NCI-H1930 (cell line): ENCODE measurements around the gene C18orf63.
"Not testable (repeated sequence)": the region's sequence is repeated elsewhere in the genome, so short reads cannot be mapped to it uniquely, and the experiment has no call there.

Source experiments
- DNase-seq, 2 experiments: peaks; one replicate each; lab custom pipeline; 2025; lab: John Stamatoyannopoulos, UW

Gene C18orf63

DNA sequence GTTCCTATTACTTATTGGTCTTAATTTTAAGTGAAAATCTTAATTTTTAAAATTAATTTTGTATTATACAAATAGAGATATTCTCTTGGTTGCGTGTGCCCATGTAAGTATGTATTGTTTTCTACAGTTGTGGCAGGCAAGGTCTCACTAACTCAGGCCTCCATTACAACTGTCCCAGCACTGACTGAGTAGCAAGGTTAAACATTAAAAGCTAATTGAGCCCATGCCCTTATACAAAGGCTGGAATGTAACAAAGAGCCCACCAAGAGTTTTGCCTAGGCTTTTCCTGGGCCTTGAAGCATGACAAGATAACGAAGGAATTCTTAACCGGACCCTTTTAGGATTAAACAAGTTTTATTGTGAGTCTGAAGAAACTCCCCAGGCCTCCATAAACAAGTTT is 11.2 kb downstream of the C18orf63 start:
- DNase-seq: not testable (repeated sequence)

- DNase-seq: no peak
These were observed 12.6 kb downstream of the C18orf63 start for GRCh38 chr18:74328206-74328605.

- DNase-seq: no peak
These were observed 14.1 kb downstream of the C18orf63 start for GRCh38 chr18:74329688-74330205.

- no peak for DNase-seq
These were observed 15.8 kb downstream of the C18orf63 start for GRCh38 chr18:74331404-74331803.

- DNase-seq: no peak
These were observed 17.5 kb downstream of the C18orf63 start for GRCh38 chr18:74333091-74333490.

GRCh38 chr18:74334242-74334893 is 18.7 kb downstream of the C18orf63 start:
- DNase-seq: no peak

DNA sequence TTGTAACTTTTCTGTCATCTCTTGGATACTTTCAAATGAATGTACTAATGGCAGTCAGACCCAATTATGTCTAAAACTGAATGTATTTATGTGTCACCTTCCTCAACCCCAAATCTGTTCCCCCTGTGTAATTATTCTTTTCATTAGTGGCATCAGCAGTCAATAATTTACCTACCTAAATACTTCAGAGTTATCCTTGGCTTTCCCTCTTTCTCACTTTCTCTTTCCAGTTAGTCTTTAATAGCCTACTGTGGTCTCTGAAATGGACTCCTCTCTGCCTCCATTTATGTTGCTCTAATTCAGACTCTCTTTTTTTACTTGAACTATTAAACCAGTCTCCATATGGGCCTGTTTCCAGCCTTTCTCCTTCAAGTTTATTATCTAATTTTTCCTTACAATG is 21.0 kb downstream of the C18orf63 start:
- DNase-seq: no peak

DNA sequence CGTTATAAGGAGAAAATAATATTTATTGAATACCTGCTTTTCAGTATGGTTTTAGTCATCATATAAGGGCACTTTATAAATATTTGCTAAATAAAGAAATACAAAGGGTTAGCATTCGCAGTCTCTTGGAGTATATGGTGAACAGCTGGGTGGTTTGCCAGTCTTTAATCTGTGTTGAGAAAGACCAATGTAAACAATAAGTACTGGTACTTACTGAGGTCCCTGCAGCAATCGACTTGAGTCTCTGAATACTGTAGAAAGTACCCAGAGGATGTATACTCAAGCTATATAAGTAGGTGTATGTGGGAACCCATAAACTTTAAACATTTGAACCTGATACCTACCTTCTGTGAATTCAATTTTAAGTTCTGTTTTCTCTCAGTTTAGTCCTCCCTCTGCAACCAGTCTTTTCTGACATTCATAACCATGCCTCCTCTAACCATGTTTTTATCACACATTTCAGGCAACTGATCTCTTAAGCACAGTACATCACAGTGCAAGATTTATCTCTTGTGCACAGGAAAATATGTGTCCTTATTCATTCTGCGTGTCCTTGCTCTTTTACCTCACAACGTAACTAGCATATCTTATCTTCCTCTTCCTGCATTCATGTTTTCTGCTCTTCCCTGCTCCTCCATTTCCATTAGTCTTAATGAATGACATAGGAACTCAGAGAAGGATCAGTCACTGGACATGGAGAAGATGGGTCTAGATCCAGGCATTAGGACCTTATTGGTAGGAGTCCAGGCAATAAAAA is 21.7 kb downstream of the C18orf63 start:
- no peak for DNase-seq

- no peak for DNase-seq
These were observed 22.3 kb downstream of the C18orf63 start for GRCh38 chr18:74337912-74338309.

GRCh38 chr18:74342416-74343043 is 26.9 kb downstream of the C18orf63 start:
- peak in 1 of 2 experiments; percentile 29 for DNase-seq

- no peak for DNase-seq
These were observed 30.6 kb downstream of the C18orf63 start for GRCh38 chr18:74346206-74346605.

DNA sequence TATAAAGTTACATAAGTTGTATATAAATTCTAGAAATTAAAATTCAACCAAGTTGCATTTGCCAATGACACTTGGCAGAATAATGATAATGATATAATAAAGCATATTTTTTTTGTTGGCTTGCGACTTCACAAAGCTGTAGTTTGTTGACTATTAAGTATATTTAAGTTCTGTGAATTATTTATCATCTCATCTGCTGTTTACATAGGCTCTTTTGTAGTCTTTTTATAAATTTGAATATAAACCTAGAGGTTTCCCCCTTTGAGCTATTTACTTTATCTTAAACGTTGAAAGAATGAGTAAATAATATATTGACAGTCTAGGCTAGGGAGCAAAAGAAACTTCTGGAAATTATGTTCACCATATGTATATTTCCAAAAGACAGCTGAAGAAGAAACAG is 32.9 kb downstream of the C18orf63 start:
- no peak for DNase-seq

DNA sequence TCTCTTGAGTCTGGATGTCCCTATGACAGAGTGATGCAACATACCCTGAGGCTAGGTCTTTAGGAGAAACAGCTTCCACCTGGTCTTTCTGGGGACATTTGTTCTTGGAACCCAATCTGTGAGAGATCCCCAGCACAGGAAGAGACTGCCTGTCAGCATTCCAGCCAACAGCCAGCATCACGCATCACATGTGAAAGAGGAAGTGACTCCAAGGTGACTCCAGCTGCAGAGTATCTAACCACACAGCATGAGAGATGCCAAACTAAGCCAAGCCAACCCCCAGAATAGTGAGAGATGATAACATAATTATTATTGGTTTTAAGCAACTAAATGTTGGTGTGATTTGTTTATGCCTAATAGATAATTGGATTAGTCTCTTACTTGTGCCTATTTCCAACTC is 35.7 kb downstream of the C18orf63 start:
- DNase-seq: no peak

GRCh38 chr18:74353169-74353775 is 37.6 kb downstream of the C18orf63 start:
- DNase-seq: peak in 1 of 2 experiments; percentile 36

GRCh38 chr18:74356959-74357358 is 41.3 kb downstream of the C18orf63 start:
- no peak for DNase-seq

- DNase-seq: no peak
These were observed 45.4 kb downstream of the C18orf63 start for GRCh38 chr18:74360852-74361655.

- no peak for DNase-seq
These were observed 52.3 kb downstream of the C18orf63 start for GRCh38 chr18:74367905-74368304.

DNA sequence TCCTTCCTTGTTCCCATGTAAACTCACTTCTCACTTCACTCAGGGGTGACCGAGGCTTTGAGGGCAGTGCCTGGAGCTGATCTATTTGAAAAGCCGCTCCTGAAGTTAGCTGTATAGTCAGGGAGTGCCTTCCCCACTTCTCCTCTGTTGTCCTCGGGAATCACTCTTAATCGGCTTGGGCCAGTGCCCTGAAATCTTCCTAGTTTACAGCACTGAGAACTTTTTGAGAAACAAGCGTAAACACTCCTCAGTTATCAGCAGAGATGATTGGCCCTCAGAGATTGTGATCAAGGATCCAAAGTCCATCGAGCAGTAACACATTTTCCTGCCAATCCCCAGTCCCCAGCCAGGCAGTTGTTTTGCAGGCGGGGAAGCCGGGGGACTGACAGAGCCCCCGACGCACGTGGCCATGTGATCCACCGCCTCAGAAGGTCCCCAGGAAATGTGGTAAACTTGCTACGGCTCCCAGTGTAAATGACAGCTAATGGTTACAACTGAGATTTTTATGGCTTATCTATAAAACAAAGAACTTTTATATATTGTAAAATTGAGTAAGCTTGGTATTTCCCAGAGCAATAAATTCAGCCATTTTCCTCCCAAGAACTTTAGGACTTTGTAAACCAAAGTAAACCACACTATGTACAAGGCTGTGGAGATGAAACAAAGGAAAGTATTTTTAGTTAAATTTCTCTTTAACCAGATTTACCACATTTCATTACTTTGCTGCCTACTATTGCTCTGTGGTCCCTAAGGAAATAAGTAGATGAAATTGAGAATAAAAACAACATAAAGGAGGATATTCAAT is 53.5 kb downstream of the C18orf63 start:
- no peak for DNase-seq

DNA sequence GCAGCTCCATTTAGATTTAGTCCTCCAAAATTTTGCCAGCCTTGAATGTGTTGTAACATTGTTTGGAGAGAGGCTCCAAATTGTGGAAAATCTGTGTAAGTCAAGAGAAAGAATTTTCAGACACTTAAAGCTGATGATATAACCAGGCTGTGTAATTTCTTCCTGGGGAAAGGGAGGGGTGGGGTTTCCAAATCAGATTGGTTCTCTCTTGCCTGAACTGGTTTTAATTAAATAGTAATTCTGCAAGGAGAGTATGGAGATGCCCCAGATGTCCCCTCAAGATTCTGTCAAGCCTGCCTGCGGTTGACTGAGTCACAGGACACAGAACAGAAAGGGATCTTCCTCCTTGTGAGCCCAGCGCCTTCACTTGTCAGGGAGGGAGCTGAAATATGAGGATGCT is 54.5 kb downstream of the C18orf63 start:
- no peak for DNase-seq

- no peak for DNase-seq
These were observed 57.8 kb downstream of the C18orf63 start for GRCh38 chr18:74373428-74373827.

DNA sequence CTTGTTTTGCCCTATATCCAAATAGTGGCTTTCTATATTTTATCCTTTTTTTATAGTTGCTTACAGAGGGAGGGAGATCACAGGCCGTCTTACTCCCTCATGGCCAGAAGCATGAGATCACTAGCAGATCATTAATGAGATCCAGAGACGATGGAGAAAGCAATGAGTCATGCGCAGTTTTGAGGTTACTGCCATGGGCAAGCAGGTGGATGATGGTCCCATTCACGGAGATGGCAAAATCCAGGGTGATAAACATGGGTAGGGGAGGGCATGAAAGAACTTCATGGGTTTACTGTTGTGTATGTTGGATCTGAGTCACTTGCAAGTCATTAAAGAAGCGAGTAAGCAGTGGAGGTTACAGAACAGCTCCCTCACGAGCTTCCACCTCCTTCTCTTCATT is 60.4 kb downstream of the C18orf63 start:
- DNase-seq: no peak
